Stimulated activated CD8-positive, alpha-beta memory T cell treated with anti-CD3 and anti-CD28 coated beads, Interleukin-2, amount 100 ng/mL, for 48 hours (primary cell): ENCODE results near the gene CIBAR2.
"Not testable (repeated sequence)": the region's sequence is repeated elsewhere in the genome, so short reads cannot be mapped to it uniquely, and the experiment has no call there.

Experiments
- DNase-seq, 2 donors: peaks; one replicate each; pipeline ENCODE4 v3.0.0-alpha.2; 2020; ENCODE audit warnings: low read depth in 2 of 2

CIBAR2 gene

DNA sequence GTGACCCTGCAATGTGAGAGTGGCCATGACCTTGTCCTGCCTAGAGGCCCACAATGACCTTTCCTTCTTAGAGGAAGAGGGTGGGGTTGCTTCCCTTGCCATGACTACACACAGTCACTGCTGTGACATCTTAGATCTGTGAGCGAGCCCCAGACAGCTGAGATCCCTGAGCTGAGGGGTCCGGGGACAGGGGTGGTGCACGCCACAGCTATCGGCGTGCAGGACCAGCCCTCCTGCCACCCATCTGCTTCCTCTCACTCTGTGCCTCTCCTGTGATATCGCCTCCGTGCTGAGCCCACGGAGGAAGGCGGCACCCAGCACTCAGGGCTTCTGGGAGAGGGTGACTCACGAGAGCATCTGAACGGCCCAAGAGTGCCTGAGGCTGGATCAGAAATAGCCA, 49.4 kb downstream of the CIBAR2 start:
- no peak for DNase-seq

DNA sequence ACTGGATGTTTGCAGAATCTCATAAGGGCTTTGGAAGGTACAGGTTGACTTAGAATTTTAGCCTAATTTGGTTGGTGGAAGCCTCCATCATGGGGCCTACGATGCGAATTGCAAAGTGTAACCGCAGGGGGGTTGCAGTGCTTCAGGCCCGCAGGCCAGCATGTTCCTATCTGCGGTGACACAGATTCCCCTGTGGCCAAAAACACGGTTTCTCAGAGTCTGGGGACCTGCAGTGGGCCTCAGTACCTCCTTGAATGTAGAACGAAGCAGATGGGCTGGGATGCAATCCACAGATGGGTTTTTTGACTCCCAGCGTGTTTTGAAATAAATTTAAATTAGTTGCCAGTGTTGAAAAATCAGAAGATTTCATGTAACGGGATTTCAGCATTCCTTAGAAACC, 49.9 kb downstream of the CIBAR2 start:
- DNase-seq = no peak

DNA sequence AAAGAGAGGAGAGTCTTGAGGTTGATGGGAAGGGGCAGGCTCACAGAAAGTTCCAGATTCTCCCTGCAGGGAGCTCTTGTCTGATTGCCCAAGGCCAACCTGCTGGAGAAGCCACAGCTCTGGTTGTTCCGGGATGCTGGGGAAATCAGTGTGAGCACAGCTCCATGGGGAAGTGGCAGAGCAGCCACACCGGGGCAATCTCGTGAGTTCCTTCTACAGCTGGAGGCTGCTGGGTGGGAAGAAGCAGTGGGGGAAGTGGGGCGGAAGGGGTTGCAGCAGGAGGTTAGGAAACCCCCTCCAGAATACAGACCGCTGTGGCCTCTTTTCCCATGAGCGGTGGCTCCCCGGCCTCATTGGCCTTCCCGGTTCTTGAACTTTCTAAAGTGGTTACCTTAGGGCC, 50.7 kb downstream of the CIBAR2 start:
- DNase-seq = no peak

DNA sequence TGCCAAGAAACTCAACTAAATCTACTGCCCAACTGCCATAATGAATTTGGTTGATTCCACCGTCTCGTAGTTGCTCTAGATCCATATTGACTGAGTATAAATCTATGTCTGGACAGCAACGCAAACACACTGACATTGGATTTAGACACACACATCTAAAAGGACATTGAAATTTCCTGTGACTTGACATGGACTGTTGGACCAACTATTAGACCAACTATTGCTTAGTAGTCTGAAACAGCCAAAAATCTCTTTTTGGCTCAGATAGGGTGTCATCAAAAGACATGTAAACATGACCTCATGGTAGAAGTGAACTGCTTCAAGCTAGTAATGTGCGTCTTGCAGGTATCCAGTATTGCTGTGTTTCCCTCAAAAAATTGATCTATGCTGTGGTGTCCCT, 53.4 kb downstream of the CIBAR2 start:
- no peak for DNase-seq

DNA sequence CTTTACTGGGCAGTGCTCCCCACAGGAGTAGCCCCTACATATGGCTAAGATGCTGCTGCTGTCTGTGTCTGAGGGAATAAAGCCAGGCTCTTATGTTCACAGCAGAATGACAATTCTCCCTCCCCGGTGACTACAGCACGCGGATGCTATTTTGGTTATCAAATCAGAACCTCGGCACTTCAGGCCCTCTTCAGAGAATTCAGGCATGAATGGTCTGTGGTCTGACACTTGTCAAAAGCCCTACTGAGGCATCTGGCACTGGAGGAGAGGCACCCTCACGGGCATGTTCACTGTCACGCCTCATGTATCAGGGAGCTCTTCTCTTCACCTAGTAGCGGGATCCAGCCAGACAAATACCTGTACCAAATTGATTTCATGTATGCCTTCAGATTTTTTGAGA, 54.3 kb downstream of the CIBAR2 start:
- DNase-seq = no peak

DNA sequence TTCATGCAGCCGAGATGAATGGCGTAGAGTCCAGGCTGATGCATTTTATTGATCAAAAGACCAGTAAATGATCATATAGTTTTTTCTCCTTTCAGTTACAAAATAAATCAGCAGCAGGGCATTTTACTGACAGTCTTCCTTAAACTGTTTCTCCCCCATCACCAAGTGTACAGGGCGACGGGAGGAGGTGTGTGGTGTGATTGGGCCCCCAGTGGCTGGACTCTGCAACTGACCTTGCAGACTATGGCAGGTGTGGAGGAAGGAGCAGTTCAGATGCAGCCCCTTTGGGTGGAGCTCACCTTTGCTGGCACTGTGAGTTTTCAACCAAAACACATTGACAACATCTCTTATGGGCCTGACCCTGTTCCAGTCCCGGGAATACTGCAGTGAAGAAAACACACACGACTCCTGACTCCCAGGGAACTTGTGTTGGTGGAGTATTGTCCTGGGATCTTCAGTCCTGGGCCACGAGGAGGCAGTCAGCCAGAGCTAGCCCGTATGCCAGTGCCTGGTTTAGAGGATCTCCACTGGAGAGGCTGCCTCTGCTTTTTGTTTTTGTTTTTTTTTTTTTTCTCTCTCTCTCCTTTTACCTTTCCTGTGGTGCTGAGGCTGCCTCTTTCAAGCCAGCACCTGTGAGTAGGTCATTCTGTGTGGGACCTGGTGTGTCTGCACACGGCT, 54.9 kb downstream of the CIBAR2 start:
- no peak for DNase-seq

DNA sequence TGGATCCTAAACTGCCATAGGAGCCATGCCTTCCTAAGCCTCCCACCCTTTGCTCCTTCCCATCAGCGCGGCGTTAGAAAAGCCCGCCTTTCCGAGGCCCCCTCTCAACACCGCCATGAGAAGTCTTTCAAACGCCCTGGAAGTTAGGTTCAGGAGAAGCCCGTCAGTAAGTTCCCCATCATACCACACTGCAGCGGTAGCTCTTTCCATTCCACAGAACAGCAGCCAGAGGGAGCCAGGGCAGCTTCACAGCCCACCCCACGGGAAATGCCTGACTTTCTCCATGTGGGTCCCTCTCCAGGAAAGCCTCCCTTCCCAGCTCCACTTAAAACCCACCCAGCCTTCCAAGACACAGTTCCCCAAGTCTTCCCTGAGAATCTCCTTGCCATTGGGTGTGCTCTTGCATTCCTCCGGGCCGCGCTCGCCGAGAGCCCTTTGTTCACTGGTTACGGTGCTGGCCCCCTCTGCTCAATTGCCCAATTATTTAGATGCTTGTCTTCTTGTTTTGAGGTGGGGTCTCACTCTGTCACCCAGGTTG, 56.0 kb downstream of the CIBAR2 start:
- no peak for DNase-seq

DNA sequence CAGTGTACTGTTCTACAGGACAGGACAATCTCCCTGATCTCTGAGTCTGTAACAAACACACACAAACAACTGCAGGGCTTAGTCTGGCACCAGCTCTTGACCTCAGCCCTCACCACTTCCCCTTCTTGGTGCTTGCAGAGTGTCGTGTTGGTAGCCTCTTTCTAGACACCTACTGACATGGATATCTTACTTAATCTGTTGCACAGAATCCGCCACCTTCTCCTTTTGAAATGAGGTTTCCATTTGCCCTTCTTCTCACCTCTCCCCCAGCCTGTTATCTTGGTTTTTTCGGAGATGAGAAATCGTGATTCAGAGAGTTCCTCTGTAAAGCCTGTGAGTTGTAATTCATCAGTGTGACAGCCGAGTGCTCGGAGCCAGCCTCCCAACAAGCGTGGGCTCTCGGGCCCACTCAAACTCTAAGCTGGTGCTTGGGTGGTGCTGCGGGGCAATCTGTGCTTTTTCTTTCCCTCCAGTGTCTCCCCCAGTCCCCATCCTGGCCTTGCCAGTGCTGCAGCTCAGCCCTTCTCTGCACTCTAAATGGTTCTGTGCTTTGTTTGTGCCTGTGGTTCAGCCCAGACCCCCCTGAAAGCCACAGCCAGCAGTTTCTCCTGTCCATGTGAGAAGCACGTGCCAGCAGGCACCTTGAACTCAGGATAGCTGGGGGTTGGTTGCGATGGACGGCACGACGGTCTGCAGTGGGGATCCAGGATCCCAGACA, 56.6 kb downstream of the CIBAR2 start:
- DNase-seq = peak; percentile 34 to 59

DNA sequence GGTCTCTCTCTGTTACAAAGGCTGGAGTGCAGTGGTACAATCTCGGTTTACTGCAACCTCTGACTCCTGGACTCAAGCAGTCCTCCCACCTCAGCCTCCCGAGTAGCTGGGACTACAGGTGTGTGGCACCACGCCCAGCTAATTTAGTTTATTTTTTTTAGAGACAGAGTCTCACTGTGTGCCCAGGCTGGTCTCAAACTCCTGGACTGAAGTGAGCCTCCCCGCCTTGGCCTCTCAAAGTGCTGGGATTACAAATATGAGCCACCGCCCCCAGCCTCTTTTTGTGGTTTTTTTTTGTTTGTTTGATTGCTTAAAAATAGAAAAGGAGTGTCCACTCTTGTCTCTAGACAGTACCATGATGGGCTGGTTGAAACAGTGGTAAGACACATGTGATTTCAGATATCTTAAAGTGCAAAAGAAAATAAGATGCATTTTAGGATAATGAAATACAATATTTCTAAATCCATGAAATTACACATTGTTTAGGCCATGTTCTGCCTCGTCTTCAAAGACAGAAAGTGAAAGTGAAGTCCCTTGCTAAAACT, 57.3 kb downstream of the CIBAR2 start:
- no peak for DNase-seq

DNA sequence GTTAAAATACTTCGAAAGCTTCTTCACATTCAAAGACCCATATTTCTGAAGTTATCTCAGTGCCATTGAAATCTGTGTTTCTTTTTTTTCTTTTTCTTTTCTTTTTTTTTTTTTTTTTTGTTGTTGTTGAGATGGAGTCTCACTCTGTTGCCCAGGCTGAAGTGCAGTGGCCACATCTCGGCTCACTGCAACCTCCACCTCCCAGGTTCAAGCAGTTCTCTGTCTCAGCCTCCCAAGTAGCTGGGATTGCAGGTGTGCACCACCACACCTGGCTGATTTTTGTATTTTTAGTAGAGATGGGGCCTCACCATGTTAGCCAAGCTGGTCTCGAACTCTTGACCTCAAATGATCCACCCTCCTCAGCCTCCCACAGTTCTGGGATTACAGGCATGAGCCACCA, 58.0 kb downstream of the CIBAR2 start:
- DNase-seq = not testable (repeated sequence)

DNA sequence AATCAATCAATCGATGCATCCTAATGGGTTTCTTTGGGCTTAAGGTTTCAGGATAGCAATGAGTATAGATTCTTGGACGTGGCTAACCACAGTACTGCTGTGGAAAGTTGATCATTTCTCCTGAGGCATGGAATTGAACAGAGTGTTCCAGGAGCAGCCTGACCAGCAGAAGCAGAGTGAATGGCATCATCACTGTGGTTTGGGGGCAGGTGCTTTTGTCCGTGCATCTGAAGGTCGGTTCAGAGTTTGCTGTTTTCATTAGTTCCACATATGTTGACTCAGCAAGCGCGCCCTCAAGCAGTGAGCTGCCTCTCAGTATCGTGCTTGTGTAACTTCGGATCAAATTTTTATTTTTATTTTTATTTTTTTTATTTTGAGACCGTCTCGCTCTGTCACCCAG, 59.7 kb downstream of the CIBAR2 start:
- DNase-seq = no peak

DNA sequence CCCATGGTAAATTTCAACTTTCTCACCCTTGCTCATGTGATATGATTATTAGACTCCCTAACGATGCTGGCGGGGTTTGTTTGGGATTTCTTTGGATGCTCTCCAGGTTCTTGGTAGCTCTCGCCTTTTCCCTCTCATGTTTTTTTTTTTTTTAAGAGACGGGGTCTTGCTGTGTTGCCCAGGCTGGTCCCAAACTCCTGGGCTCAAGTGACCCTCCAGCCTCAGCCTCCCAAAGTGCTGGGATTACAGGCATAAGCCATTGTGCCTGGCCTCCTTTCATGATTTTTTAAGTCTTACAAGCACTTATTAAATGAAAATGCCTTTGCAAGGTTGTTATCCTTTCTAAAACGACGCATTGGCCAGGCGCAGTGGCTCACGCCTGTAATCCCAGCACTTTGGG, 60.6 kb downstream of the CIBAR2 start:
- no peak for DNase-seq

DNA sequence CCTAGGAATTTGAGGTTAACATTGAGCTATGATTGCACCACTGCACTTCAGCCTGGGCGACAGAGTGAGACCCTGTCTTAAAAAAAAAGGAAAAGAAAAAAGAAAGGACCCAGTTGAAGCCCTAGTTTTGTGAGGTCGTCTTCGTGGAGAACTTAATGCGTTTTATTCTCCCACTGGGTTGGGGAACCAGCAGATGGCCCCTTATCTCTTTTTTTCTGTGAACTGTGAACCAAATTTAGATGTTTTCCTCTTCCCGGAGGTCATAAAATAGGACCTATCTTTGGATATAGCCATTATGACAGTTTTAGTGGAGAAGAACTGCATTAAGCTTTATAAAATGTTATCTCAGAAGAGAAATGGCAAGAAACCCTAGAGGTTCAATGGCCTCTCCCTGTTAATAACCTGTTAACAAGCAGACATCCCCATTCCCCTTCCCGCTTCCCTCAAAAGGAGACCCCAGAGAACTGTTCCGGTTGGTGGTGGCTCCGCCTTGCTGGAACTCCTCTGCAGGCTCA, 61.1 kb downstream of the CIBAR2 start:
- no peak for DNase-seq

DNA sequence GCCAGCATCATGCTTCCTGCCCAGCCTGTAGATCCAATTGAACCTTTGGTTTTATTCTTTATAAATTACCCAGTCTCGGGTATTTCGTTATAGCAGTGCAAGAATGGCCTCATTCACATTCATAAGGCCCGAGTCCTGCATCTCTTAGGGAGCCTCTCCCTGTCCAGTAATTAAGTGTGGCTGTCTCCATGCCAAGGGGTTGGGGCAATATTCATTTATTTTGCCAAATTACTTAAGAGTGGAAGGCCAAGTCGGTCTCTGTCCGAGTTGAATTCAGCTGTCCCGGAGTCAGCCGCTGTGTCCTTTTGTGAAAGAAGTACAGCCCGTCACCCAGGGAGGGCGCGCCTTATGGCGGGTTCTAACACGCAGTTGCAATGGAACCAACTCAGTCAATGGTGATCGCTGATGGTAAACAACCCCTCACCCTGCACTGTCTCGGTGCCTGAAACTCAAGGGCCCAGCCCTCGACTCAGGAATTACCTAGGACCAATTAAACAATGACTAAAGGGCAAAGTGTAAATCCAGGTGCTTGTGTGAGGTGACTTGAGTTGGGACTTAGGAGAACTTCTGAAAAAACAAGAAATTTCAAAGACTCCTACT, 62.5 kb downstream of the CIBAR2 start:
- DNase-seq = no peak

DNA sequence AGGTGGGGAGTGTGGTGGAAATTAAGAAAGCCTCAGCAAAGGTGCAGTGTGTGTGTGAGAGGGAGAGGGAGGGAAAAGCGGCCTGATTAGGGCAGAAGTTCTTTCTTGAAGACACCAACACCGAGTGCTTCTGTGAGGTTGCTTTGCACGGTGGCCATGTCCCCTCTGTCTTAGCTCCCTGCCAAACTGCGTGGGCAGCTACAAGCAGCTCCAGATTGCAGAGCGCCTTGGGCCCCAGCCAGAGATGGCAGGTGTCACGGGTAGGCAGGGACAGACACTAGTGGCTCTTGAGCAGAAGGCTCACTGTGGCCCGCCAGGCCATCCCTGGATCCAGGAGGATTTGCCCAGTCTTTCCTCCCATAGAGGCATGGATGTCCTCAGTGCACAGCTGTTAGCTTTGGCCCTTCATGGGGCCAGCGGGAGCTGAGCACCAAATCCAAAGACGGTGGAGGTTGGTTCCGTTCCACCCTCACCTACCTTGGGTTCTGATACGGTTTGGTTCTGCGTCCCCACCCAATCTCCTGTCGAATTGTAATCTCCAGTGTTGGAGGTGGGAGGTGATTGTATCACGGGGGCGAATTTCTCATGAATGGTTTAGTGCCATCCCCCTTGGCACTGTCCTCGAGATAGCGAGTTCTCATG, 63.2 kb downstream of the CIBAR2 start:
- DNase-seq = no peak
